ENCODE data around the gene NEURL4. TPM values are rescaled to one million over a fixed set of nuclear protein-coding genes. Genes with fewer than 3 reads are reported as not detected.

The NEURL4 gene
- total and polyA plus RNA-seq, 2 donors (not counting 3 experiments of a cell fraction or from before 2014, with no cell fraction given): 32.0 to 44.9 TPM

- H3K79me2 ChIP-seq (ENCODE audit: control insufficient read depth, insufficient read depth, low read length): peaks cover 45% of the 10 kb centered on the region
- DNase-seq (ENCODE audit: low read depth, low spot score) (peak; percentile 81), FAIRE-seq (peak; percentile 81)
- no peak overlapping the region for H2AFZ ChIP-seq (ENCODE audit: low read depth, low read length)
- H4K20me1 ChIP-seq (replicated peaks; ENCODE audit: control insufficient read depth, extremely low read depth, insufficient read depth, low read length): peaks cover 4% of the 10 kb centered on the region
- peak overlapping the region; percentile 71 to 93 (median 87) for H3K4me3 ChIP-seq (replicated peaks in 1 of 3; ENCODE audit: insufficient read depth in 1 of 3, low read depth in 1 of 3, low read length in 3 of 3)
- dilution Hi-C loops (cut with MboI; ENCODE audit: extremely low pct_ligation_motif_present, low sequenced_read_pairs) (no loop called here), intact Hi-C loops (cut with micrococcal nuclease) (loop anchor here (1.0 kb wide), 2 partner anchors 70 to 126 kb away; partner anchors contain the start of genes PHF23 and TMEM102)
- TF ChIP-seq CTCF (IDR thresholded peaks at IDR 0.05; ENCODE audit: extremely low read depth in 1 of 2, insufficient read depth in 1 of 2, low read depth in 1 of 2, low read length in 2 of 2): no peak
- TF ChIP-seq POLR2AphosphoS5 (IDR thresholded peaks at IDR 0.05; ENCODE audit: insufficient read depth, low read depth, low read length): no peak
- TF ChIP-seq FOS (IDR thresholded peaks at IDR 0.05; ENCODE audit: borderline replicate concordance, insufficient read depth, low read length): no peak
- no peak for TF ChIP-seq MAX (IDR thresholded peaks at IDR 0.05; ENCODE audit: insufficient read depth, insufficient read length)
- TF ChIP-seq EZH2 (IDR thresholded peaks at IDR 0.05; ENCODE audit: borderline replicate concordance, low read depth, low read length, severe bottlenecking): no peak
- peak; percentile 68 for TF ChIP-seq POLR2A (IDR thresholded peaks at IDR 0.05; ENCODE audit: low read depth, low read length)
- no peak for TF ChIP-seq JUN (IDR thresholded peaks at IDR 0.05; ENCODE audit: borderline replicate concordance, insufficient read depth, insufficient read length, low read depth)
- TF ChIP-seq MYC (IDR thresholded peaks at IDR 0.05; ENCODE audit: low read depth, low read length): no peak
- H3K27me3 ChIP-seq (ENCODE audit: control insufficient read depth in 2 of 2, insufficient read depth in 2 of 2, low read length in 2 of 2): no peaks in the 10 kb centered on the region
- peak overlapping the region; percentile 83 for H3K27ac ChIP-seq (ENCODE audit: insufficient read depth, low read depth, low read length)
- BruUV-seq (replicated peaks): TSS peak; percentile 75
- H3K36me3 ChIP-seq (ENCODE audit: control insufficient read depth in 2 of 2, extremely low read depth in 1 of 2, insufficient read depth in 2 of 2, low read length in 2 of 2): peaks cover 31 to 35% of the 10 kb centered on the region in 2 experiments
- POLR2A ChIA-PET: interaction anchor here (0.7 to 0.9 kb wide), 2 partner anchors 21 to 396 kb away, joined by 3 read pairs; partner anchors contain the start of gene EFNB3
- no peaks in the 10 kb centered on the region for H3K9me1 ChIP-seq (replicated peaks; ENCODE audit: control insufficient read depth, extremely low read depth, insufficient read depth, low read length)
- CTCF ChIA-PET: interaction anchor here (0.9 kb wide), 1 partner anchor 21 kb away, joined by 3 read pairs; the partner anchor contains the start of gene NEURL4
- H3K9me3 ChIP-seq (replicated peaks; ENCODE audit: control insufficient read depth, insufficient read depth, low read length): no peaks in the 10 kb centered on the region
- H3K4me2 ChIP-seq (ENCODE audit: insufficient read depth, low read length): peak overlapping the region; percentile 80
- H3K9ac ChIP-seq (replicated peaks; ENCODE audit: extremely low read depth, insufficient read depth, low read length): peak overlapping the region; percentile 97
- H3K4me1 ChIP-seq (ENCODE audit: control insufficient read depth, extremely low read depth, insufficient read depth, low read length): peaks cover 19% of the 10 kb centered on the region
Observed at GRCh38 chr17:7308625-7309433, 20.3 kb downstream of the NEURL4 start.

Data from endothelial cell of umbilical vein (primary cell).